ENCODE results near the gene TRAPPC3. TPM values are rescaled to one million over a fixed set of nuclear protein-coding genes. Genes with fewer than 3 reads are reported as not detected.

Gene TRAPPC3
- total and polyA plus RNA-seq, 2 experiments from 2014 or later = 45.6 to 55.9 TPM

- no peak for TF ChIP-seq EZH2 (IDR thresholded peaks at IDR 0.05; ENCODE audit: low read depth, unreplicated experiment)
- TF ChIP-seq CREB1 (CRISPR knock-in tag; IDR thresholded peaks at IDR 0.05; ENCODE audit: low read depth) = no peak
- TF ChIP-seq JUNB (IDR thresholded peaks at IDR 0.05; ENCODE audit: unreplicated experiment) = no peak
- no peak for TF ChIP-seq ZNF462 (CRISPR knock-in tag; IDR thresholded peaks at IDR 0.05)
- no peak for TF ChIP-seq POLR2AphosphoS5 (IDR thresholded peaks at IDR 0.05; ENCODE audit: low read depth)
- TF ChIP-seq ZNF331 (CRISPR knock-in tag; IDR thresholded peaks at IDR 0.05; ENCODE audit: low read depth) = no peak
Measured at GRCh38 chr1:36092798-36093185, 56.5 kb downstream of the TRAPPC3 start (continued).

GRCh38 chr1:36092166-36092797, 57.0 kb downstream of the TRAPPC3 start:
- H3K4me1 Mint-ChIP-seq = peaks cover 20% of the 10 kb centered on the region
- Histone ChIP-seq H3F3A (replicated peaks; ENCODE audit: low read depth) (0 out of 2 replicates have a peak, but pooled peaks cover 15% of the 10 kb centered on the region), H3K4me2 (no peak overlapping the region), H3K36me3 (ENCODE audit: insufficient read depth) (peaks cover 13% of the 10 kb centered on the region; the same call in 1 of the 2 replicates), H3K27me3 (ENCODE audit: insufficient read depth) (no peaks in the 10 kb centered on the region), H3K4me3 (no peak overlapping the region), H3K79me2 (replicated peaks; ENCODE audit: insufficient read depth) (peaks cover 13% of the 10 kb centered on the region), H2AFZ (no peak overlapping the region), H3K27ac (ENCODE audit: low read depth) (no peak overlapping the region), H3K4me1 (ENCODE audit: insufficient read depth) (peaks cover 6% of the 10 kb centered on the region), H4K20me1 (replicated peaks; ENCODE audit: insufficient read depth) (peaks cover 3% of the 10 kb centered on the region; the same call in 1 of the 2 replicates), H3K9me2 (ENCODE audit: insufficient read depth) (no peaks in the 10 kb centered on the region)
- H3K36me3 Mint-ChIP-seq (ENCODE audit: low read depth) = peaks cover 31% of the 10 kb centered on the region
- H3K9me3 Mint-ChIP-seq = no peaks in the 10 kb centered on the region; the same call in 2 of the 3 replicates
- no peak overlapping the region for H3K27ac Mint-ChIP-seq
- DNase-seq (ENCODE audit: low spot score) (no peak), ATAC-seq (no peak)
- H3K27me3 Mint-ChIP-seq (ENCODE audit: insufficient read depth, low read depth, poor library complexity) = peaks cover 3% of the 10 kb centered on the region
- H3K4me3 Mint-ChIP-seq = no peak overlapping the region
- TF ChIP-seq REST (IDR thresholded peaks at IDR 0.05; ENCODE audit: unreplicated experiment) (no peak), ZNF114 (CRISPR knock-in tag; IDR thresholded peaks at IDR 0.05) (no peak), EZH2 (IDR thresholded peaks at IDR 0.05; ENCODE audit: low read depth, unreplicated experiment) (no peak), ETS1 (IDR thresholded peaks at IDR 0.05) (no peak), EZH2phosphoT487 (IDR thresholded peaks at IDR 0.05; ENCODE audit: unreplicated experiment) (no peak), STAT1 (IDR thresholded peaks at IDR 0.05; ENCODE audit: unreplicated experiment) (no peak), CTCF (conservative IDR thresholded peaks at IDR 0.05; ENCODE audit: low read depth in 2 of 2) (no peak), POLR2AphosphoS5 (IDR thresholded peaks at IDR 0.05; ENCODE audit: low read depth) (no peak), ZNF331 (CRISPR knock-in tag; IDR thresholded peaks at IDR 0.05; ENCODE audit: low read depth) (no peak), CREB1 (CRISPR knock-in tag; IDR thresholded peaks at IDR 0.05; ENCODE audit: low read depth) (no peak)
